DOHH2 (cell line): ENCODE results near the gene VGLL4.

ENCODE experiments used
- H3F3A ChIP-seq: fragments of 200-600 bp; sonication (generic), shearing (Covaris generic); 2 replicates; pipeline ENCODE4 v1.6.0; 2016; ENCODE audit warnings: antibody characterized with exemption, mild to moderate bottlenecking; ENCODE audit not compliant: control insufficient read depth, insufficient read depth
- H3K27ac ChIP-seq: fragments of 200-600 bp; sonication (generic); 2 replicates; pipeline ENCODE4 v1.5.1; 2014; ENCODE audit warnings: low read depth, mild to moderate bottlenecking, low read length, moderate library complexity
- H3K27me3 ChIP-seq: fragments of 200-600 bp; sonication (generic); 2 replicates; pipeline ENCODE4 v1.6.1; 2014; ENCODE audit warnings: mild to moderate bottlenecking, low read length, mixed read lengths; ENCODE audit not compliant: control insufficient read depth
- H3K36me3 ChIP-seq: fragments of 200-600 bp; sonication (generic); 2 replicates; pipeline ENCODE4 v1.6.1; 2014; ENCODE audit warnings: mild to moderate bottlenecking, low read length, moderate library complexity, mixed read lengths; ENCODE audit not compliant: control insufficient read depth
- H3K4me1 ChIP-seq: fragments of 200-600 bp; sonication (generic); 2 replicates; pipeline ENCODE4 v1.6.1; 2014; ENCODE audit warnings: mild to moderate bottlenecking, low read length, mixed read lengths; ENCODE audit not compliant: control insufficient read depth
- H3K4me2 ChIP-seq: fragments of 200-600 bp; sonication (generic); 2 replicates; pipeline ENCODE4 v1.6.0; 2014; ENCODE audit warnings: mild to moderate bottlenecking, low read length, moderate library complexity
- H3K4me3 ChIP-seq: fragments of 200-600 bp; sonication (generic); 2 replicates; pipeline ENCODE4 v1.5.1; 2014; ENCODE audit warnings: mild to moderate bottlenecking, low read length, mixed read lengths
- H3K79me2 ChIP-seq: fragments of 200-600 bp; sonication (generic); 2 replicates; pipeline ENCODE4 v1.6.1; 2014; ENCODE audit warnings: mild to moderate bottlenecking, low read length, mixed read lengths; ENCODE audit not compliant: control insufficient read depth
- H3K9me2 ChIP-seq: fragments of 200-600 bp; sonication (generic); replicated peaks from 2 replicates; pipeline ENCODE4 v1.6.1; 2014; ENCODE audit warnings: mild to moderate bottlenecking, low read length, mixed read lengths; ENCODE audit not compliant: control insufficient read depth
- H3K9me3 ChIP-seq: fragments of 200-600 bp; sonication (generic); 2 replicates; pipeline ENCODE4 v1.6.1; 2014; ENCODE audit warnings: antibody characterized with exemption, low read length, mixed read lengths; ENCODE audit not compliant: control insufficient read depth, insufficient read depth
- H4K20me1 ChIP-seq: fragments of 200-600 bp; sonication (generic); 2 replicates; pipeline ENCODE4 v1.6.0; 2014; ENCODE audit warnings: low read depth, mild to moderate bottlenecking, antibody characterized with exemption, low read length, moderate library complexity; ENCODE audit not compliant: control insufficient read depth, insufficient read depth
- EZH2phosphoT487 ChIP-seq: fragments of 200-600 bp; sonication (generic); IDR thresholded peaks from 2 replicates; pipeline ENCODE4 v1.6.1; 2017; ENCODE audit warnings: borderline replicate concordance, mild to moderate bottlenecking, antibody characterized with exemption, low read length, moderate library complexity, mixed read lengths
- TF ChIP-seq, protein P1 (sequence below): fragments of 200-600 bp; sonication (generic); IDR thresholded peaks from one replicate; pipeline ENCODE4 v1.5.1; 2014; ENCODE audit warnings: antibody characterized with exemption, mild to moderate bottlenecking, low read depth, low read length; ENCODE audit not compliant: poor library complexity, severe bottlenecking

VGLL4 gene

DNA sequence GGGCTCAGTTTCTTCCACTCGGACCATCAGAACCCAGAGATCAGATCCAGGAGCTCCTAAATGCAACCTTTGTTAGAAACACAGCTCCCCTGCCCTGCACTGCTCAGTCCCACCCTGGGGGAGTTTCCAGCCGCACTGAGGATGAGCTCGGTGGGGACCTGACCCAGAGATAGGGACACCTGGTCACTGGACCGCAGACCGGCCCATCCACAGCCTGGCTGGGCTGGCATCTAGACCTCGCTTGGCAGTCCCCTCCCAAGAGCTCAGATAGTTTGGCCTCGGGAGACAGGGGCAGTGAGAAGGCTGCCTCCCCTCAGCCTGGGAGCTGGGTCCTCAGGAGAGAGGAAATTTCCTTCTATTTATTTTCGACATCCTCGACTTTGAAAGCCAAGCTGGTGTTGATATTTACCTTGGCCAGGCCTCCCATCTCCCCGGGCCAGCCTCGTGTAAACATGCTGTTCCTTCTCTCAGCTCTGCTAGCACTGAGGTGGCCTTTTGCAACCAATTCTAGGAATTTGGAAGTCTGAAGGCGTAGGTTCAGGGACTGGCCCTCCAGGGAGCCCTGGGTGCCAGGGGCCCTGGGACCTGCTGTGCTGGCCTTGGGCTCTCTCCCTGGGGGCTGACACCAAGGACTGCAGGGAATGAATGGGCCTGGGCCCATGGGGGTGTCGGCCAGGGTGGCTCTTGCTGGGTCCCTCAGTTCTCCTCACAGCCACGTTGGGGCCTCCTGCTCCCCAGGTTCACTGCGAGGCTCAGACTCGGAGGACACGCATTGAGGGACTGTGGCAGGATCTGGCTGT lies 90.1 kb downstream of the VGLL4 start:
- Histone ChIP-seq H4K20me1 (0 out of 2 replicates have a peak, but pooled peaks cover 5% of the 10 kb centered on the region), H3K4me3 (no peak overlapping the region), H3K4me1 (peaks cover 37% of the 10 kb centered on the region), H3K27me3 (no peaks in the 10 kb centered on the region), H3K9me3 (no peaks in the 10 kb centered on the region), H3K36me3 (peaks cover 47% of the 10 kb centered on the region), H3K27ac (no peak overlapping the region), H3K9me2 (no peaks in the 10 kb centered on the region), H3K79me2 (peaks cover 21% of the 10 kb centered on the region), H3K4me2 (no peak overlapping the region), H3F3A (peaks cover 8% of the 10 kb centered on the region; the same call in 1 of the 2 replicates)
- TF ChIP-seq EZH2phosphoT487 = no peak
- TF ChIP-seq, protein P1, sequence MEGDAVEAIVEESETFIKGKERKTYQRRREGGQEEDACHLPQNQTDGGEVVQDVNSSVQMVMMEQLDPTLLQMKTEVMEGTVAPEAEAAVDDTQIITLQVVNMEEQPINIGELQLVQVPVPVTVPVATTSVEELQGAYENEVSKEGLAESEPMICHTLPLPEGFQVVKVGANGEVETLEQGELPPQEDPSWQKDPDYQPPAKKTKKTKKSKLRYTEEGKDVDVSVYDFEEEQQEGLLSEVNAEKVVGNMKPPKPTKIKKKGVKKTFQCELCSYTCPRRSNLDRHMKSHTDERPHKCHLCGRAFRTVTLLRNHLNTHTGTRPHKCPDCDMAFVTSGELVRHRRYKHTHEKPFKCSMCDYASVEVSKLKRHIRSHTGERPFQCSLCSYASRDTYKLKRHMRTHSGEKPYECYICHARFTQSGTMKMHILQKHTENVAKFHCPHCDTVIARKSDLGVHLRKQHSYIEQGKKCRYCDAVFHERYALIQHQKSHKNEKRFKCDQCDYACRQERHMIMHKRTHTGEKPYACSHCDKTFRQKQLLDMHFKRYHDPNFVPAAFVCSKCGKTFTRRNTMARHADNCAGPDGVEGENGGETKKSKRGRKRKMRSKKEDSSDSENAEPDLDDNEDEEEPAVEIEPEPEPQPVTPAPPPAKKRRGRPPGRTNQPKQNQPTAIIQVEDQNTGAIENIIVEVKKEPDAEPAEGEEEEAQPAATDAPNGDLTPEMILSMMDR = no peak

DNA sequence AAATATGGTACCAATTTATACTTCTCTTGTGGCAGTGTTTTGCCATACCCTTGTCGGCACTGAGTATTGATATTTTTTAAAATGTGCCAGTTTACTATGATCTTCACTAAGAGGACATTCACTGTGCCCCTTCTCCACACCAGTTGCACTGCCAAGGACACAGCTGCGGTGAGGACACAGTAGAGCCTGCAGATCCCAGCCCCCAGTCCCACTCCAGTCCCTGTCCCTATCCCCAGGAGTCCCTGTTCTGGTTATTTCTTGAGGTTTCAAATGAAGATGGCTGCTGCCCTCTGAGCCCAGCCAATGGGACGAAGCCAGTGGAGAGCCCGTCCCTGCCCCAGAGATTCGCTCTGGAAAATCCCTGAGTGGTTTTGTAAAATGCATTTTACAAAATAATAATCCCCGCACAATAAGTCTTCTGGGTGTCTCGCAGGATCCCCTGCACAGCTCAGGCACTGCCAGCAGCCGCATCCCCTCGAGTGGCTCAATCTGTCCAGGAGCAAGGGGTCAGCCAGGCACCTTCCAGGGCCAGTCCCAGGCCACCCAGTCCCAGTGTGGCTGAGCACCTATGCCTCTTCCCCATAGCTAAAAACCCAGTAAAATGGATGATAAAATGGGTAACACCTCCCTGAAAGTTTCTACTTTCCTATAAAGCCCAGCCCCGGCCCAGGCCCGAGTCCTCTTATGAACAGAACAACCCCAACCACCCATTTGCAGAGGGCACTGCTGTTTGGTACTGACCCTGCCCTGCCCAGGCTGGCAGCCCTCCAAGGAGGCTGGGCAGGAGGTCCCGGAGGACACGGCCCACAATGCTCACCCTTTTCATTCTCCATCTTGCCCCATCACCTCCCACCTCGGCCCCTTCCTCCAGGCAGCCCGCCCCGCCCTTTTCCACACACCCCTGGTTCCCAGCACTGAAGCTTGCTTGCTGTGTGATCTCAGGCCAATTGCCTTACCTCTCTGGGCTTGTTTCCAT lies 91.1 kb downstream of the VGLL4 start:
- H3K9me3 ChIP-seq = no peaks in the 10 kb centered on the region
- H4K20me1 ChIP-seq = 0 out of 2 replicates have a peak, but pooled peaks cover 5% of the 10 kb centered on the region
- H3K9me2 ChIP-seq = no peaks in the 10 kb centered on the region
- H3K79me2 ChIP-seq = peaks cover 15% of the 10 kb centered on the region
- H3F3A ChIP-seq = peaks cover 11% of the 10 kb centered on the region; the same call in 1 of the 2 replicates
- H3K27me3 ChIP-seq = no peaks in the 10 kb centered on the region
- peaks cover 34% of the 10 kb centered on the region for H3K4me1 ChIP-seq
- H3K36me3 ChIP-seq = peaks cover 37% of the 10 kb centered on the region
- no peak for TF ChIP-seq EZH2phosphoT487
- TF ChIP-seq, protein P1 = no peak
- H3K4me2 ChIP-seq = no peak overlapping the region
- H3K27ac ChIP-seq = no peak overlapping the region
- no peak overlapping the region for H3K4me3 ChIP-seq

DNA sequence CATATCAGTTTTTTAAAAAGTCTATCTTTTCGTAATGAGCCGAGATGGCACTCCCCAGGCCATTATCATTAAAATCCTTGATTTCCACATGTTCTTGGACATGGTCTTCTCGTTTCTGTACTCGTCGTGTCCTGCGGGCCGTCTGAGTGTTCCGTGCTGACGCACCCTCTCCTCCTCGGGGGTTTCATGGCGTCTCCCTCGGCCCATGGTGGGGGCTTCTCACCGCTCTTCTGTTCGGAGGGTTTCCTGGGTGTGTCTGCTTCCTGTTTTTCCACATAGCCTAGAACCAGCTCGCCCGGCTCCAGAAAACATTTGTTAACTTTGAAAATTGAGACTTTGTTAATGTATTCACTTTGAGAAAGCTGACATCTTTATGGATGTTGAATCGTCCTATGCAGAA lies 92.7 kb downstream of the VGLL4 start:
- TF ChIP-seq EZH2phosphoT487 = no peak
- TF ChIP-seq, protein P1 = no peak
- Histone ChIP-seq H3K36me3 (peaks cover 21% of the 10 kb centered on the region), H3K27me3 (no peaks in the 10 kb centered on the region), H3K4me1 (peaks cover 28% of the 10 kb centered on the region), H3K4me3 (no peak overlapping the region), H3K27ac (no peak overlapping the region), H4K20me1 (0 out of 2 replicates have a peak, but pooled peaks cover under 1% of the 10 kb centered on the region), H3K9me3 (no peaks in the 10 kb centered on the region), H3F3A (peaks cover 11% of the 10 kb centered on the region; the same call in 1 of the 2 replicates), H3K4me2 (no peak overlapping the region), H3K79me2 (peaks cover 1% of the 10 kb centered on the region; the same call in 1 of the 2 replicates), H3K9me2 (no peaks in the 10 kb centered on the region)
